CD1c-positive myeloid dendritic cell (primary cell): ENCODE results near the gene TWIST2.

Experiments
- DNase-seq: peaks from one replicate; pipeline ENCODE4 v3.0.0-alpha.2; 2016; ENCODE audit errors: extremely low spot score

Gene TWIST2

GRCh38 chr2:238838786-238839327 is 9.0 kb upstream of the TWIST2 start:
- DNase-seq, result no peak

DNA sequence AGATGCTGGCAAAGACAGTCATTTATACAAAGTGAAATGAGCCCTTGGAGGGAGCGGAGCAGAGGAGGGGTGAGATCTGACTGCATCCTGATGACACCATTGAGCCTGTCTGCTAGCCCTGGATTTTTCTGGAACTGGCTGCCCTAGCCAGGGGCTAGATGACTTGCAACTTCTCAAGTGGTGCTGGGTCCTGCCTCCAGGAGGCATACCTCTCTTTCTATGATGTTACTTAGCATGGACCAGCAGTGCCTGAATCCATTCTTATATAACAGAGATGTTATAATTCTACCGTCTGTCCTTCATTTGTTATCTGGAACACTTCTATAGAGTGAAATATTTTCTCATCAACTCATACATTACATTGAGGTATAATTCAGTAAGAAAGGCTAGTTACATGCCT is 8.5 kb upstream of the TWIST2 start:
- DNase-seq, result no peak

DNA sequence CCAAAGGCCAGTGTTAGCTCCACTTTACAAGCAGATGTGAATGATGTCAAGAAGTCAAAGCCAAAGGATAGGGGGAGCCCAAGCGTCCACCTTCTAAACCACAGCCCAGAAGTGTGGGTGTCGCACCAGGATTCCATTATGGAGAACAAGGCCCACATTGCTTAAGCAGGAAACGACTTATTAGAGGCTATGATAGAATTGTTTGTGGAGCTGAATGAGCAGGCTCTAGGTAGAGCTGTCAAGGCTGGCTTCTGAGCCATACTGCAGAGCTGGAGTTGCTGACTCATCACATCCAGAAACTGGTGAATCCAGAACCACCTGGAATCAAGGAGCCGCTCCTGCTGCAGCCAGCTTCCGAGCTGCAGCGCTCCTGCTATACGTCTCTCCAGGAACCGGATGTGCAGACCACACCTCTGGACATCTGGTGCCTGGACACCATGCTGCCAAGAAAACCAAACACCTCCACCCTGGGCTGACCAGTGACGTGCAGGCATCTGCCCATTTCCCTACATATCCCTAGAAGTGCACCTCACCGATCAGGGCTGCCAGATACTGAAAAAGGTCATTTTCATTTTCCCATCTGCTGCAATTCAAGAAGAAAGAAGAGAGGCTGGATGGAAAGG is 6.2 kb upstream of the TWIST2 start:
- no peak for DNase-seq

DNA sequence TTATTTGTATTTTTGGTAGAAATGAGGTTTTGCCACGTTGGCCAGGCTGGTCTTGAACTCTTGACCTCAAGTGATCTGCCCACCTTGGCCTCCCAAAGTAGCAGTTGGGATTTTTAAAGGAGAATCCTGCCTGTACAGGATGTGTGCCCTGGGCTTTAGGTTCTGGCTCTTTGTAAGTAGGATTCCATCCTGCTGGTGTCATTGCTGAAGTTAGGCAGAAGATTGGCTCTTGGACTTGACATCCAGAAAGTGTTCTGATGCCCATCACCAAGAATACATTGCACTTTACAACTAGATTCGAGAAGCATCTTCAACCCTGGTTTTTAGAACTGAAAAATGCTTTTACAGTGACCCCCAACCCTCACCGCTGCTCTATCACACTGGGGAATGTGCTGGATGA is 4.4 kb upstream of the TWIST2 start:
- no peak for DNase-seq

GRCh38 chr2:238845583-238846377 is 2.1 kb upstream of the TWIST2 start:
- DNase-seq, result no peak

- DNase-seq, result no peak
Measured at GRCh38 chr2:238846378-238846627, 1.6 kb upstream of the TWIST2 start.

- DNase-seq, result no peak
Measured at GRCh38 chr2:238846628-238847418, 1.1 kb upstream of the TWIST2 start.

GRCh38 chr2:238847419-238847801 is 475 bp upstream of the TWIST2 start:
- no peak for DNase-seq

DNA sequence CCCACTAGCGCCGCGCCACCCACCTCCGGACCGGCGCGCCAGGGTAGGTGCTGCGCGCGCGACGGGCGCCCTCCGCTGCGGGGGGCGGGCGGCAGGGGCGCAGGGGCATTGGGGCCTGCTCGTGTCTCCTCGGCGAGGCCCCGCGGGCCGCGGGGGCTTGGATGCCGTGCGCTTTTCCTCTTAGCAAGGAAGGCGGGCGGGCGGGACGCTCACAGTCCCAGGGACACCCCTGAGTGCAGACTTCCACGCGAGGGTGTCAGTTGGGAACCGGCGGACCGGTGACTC is 748 bp downstream of the TWIST2 start:
- no peak for DNase-seq

DNA sequence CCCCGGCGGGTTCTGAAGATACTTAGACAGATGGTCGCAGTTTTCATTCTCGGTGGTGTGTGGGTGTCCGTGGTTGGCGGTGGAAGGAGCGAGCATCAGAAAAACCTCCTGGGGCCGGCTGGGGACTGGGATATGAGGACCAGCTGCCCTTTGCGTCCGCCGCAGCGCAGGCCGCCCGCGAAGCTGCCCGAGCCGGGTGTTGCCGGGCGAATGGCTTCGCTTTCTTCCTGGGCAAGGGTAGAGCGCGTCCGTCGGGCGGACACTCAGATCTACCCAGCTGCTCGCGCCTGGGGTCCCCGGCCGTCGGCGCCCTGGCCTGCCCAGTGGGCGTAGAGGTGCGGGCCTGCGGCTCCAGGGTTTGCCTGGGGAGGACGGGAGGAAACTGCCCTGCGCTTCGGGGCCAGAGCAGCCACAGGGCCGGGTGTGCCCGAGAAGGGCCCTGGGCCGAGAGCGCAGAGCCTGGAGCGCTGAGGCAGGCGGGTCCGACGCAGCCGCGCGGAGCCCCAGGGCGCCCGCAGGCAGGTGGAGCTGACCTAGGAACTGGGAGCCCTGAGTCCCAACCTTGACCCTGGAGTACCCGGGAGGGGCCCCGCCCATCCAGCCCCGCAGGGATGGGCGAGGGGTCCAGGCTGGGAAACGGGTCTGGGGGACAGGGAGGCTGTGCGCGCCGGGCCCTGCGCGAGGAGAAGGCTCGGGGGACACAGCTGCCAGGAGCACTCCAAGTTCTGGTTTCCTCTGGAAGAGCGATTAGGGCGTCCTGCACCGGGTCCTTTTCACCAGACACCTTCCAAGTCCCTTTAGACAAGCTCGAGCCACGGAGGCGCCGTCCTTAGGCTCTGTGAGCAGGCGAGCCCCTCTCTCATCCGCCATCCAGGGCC is 1.3 kb downstream of the TWIST2 start:
- DNase-seq, result no peak

DNA sequence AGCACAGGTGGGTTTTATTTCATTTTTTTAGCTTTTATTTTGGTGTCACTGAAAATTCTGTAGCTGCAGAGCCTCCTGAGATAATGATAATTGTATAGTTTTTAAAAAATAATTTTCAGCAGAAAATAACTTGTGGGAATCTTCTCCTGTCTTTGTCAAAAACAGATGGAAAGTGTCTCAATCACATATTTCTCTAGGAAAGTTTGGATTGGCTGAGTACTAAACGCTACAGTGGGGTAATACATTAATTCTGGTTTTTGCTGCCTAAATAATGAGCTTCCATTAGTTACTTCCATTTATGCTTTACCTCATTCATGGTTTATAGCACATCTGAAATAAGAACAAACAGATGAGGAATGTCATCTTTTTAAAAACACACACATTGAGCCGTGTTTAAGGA is 2.2 kb downstream of the TWIST2 start:
- no peak for DNase-seq

DNA sequence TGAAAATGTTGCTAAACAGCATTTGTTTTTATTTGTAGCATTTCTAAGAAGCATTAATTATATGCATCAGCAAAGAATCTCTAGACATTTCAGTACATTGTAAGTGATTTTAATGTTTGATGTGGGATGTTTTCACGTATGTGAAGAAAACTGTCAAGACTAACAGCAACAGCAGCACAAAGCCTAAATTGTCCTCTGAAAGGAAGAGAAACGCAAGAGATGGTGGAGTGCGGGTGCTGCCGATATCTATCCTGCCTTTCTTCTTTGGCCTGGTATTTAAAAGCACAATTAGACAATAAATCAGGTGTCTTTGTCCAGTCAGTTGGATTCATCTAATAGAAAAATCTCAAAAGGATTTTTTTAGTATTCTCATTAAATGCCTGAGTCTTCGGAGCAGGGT is 3.1 kb downstream of the TWIST2 start:
- no peak for DNase-seq

GRCh38 chr2:238851761-238852160 is 3.9 kb downstream of the TWIST2 start:
- no peak for DNase-seq

- no peak for DNase-seq
Measured at GRCh38 chr2:238852206-238852869, 4.5 kb downstream of the TWIST2 start.

DNA sequence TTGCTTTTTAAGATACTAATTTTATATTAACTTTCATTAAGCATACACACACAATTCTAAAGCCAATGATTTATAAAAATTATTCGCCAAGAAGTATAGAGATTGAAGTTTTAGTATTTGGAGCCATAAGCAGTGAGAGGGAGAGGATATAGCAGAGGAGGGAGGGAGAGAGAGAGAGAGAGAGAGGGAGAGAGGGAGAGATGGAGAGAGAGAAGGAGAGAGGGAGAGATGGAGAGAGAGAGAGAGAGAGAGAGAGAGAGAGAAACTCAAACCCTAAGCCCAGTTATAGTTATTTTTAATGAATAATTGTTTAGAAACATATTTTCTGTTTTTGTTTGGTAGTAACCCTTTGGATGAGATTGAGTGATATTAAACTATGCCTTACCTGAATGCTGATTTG is 5.3 kb downstream of the TWIST2 start:
- DNase-seq, result no peak

DNA sequence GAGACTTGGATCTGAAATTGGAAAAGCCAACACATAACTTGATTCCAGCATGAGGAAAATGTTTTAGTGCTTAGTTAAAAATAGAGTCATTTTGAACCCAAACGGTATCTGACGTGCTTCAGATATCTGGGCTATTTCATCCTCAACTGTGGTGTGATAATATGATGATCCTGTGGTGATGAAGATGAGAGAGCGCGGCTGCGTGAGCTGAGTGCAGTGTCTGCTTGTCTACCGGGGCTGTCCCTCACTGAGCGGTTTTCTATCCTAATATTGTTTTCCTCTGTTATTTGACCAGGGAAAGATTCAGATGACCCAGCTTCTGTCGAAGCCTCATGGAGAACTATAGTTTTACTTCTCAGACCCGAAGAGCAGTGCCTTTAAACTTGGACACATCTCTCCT is 5.8 kb downstream of the TWIST2 start:
- DNase-seq, result no peak

- no peak for DNase-seq
Measured at GRCh38 chr2:238854246-238854645, 6.4 kb downstream of the TWIST2 start.

- no peak for DNase-seq
Measured at GRCh38 chr2:238854699-238855229, 6.9 kb downstream of the TWIST2 start.

DNA sequence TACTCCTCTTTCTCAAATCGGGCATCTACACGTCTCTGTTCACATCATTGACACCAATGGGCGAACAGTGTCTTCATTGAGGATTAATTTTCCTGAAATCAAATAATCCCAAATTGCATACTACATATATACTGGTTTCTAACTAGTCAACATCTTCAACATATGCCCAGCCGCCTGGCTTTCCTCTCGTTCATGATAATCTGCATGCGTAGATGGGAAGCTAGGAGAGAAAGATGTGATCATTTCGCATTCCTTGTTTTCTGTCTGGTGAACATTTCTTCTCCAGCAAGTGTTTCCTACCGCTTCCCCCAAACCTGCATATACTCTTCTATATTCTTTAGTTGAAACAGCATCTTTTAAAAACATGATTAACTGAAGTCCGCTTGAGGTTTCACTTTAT is 7.4 kb downstream of the TWIST2 start:
- no peak for DNase-seq

DNA sequence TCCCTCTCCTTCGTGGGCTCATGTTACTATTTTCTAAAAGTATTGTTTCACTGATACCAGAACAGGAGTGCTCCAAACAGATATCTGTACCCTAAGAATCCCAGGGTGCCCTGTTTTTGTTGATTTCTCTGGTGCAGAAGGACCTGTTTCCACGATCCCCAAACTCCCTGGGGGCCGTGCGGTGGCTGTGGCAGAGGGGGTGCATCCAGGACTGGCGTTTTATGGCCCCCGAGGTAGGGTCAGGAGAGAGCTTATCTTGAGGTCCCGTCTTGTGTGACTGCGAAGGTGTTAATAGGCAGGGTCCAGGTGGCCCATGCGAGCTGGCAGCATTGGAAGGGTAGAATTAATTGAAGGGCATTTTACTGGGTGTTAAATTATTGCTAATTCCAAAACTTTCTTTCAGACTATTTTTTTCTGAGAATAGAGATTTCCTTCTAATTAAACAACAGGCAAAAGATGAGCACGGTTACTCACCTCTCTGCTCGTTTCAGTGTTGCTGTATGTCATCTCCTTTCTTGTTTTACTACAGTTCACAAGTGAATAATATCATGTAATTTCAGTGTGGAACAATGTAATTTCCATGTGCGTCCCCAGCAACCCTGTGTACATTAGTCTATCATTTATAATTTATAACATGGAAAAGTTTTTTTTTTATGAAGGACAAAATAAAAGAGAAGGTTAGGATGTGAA is 8.2 kb downstream of the TWIST2 start:
- no peak for DNase-seq
